Testis (tissue), 2 donors: ENCODE data around the gene TNFAIP1.

Experiments used
- POLR2A ChIP-seq: fragments of 450-650 bp; IDR thresholded peaks from one replicate; pipeline ENCODE4 v1.6.1; 2017; ENCODE audit warnings: antibody characterized with exemption, mild to moderate bottlenecking, moderate library complexity
- TF ChIP-seq, protein P1 (sequence below), 3 experiments: fragments of 450-650 bp in 2 of 3; fragments of 200-600 bp in 1 of 3; sonication (generic) in 1 of 3; IDR thresholded peaks; one replicate each; pipeline ENCODE4 v1.5.1; 2016 to 2019; ENCODE audit warnings: antibody characterized with exemption in 3 of 3, mild to moderate bottlenecking in 2 of 3, moderate library complexity in 1 of 3

DNA sequence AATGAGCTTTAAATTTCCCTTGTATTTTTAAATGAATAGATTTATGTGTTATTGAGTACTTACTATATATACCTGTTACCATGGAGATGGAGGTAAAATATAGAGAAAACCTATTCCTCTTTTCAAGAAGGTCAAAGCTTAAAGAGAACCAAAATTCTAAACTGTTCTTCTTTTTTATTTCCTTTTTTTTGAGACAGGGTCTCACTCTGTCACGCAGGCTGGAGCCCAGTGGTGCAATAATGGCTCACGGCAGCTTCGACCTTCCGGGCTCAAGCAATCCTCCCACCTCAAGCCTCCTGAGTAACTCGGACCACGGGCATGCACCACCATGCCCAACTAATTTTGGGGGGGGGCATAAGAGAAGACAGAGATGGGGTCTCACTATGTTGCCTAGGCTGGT, 41.6 kb upstream of the TNFAIP1 start:
- TF ChIP-seq, protein P1, sequence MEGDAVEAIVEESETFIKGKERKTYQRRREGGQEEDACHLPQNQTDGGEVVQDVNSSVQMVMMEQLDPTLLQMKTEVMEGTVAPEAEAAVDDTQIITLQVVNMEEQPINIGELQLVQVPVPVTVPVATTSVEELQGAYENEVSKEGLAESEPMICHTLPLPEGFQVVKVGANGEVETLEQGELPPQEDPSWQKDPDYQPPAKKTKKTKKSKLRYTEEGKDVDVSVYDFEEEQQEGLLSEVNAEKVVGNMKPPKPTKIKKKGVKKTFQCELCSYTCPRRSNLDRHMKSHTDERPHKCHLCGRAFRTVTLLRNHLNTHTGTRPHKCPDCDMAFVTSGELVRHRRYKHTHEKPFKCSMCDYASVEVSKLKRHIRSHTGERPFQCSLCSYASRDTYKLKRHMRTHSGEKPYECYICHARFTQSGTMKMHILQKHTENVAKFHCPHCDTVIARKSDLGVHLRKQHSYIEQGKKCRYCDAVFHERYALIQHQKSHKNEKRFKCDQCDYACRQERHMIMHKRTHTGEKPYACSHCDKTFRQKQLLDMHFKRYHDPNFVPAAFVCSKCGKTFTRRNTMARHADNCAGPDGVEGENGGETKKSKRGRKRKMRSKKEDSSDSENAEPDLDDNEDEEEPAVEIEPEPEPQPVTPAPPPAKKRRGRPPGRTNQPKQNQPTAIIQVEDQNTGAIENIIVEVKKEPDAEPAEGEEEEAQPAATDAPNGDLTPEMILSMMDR (IDR thresholded peaks at IDR 0.05): no peak
- TF ChIP-seq POLR2A: no peak
